IMR-90 (cell line): ENCODE results near the gene TMEM14A. TPM values are rescaled to one million over a fixed set of nuclear protein-coding genes. Genes with fewer than 3 reads are reported as not detected.

Experiments
- ATAC-seq: fragments of 200-7000 bp; cut with Tn5 transposase; 2 replicates; pipeline ENCODE4 v1.9.1; 2020; ENCODE audit warnings: low read depth, mild to moderate bottlenecking, moderate library complexity
- BruUV-seq: library from RNA; stranded (reverse); fragments of 400-500 nt; replicated peaks from 2 replicates; lab custom pipeline; 2021; lab: Mats Ljungman, UMichigan
- CTCF ChIA-PET: fragments of 300-600 bp; formaldehyde crosslinking; extraction: SDS; loops from one replicate; lab custom pipeline; 2021; ENCODE audit warnings: antibody characterized with exemption; lab: Yijun Ruan, JAX
- POLR2A ChIA-PET: fragments of 300-600 bp; sonication (Branson Sonifier 250); formaldehyde crosslinking; loops from one replicate; lab custom pipeline; 2022; ENCODE audit warnings: antibody characterized with exemption; ENCODE audit not compliant: unreplicated experiment; lab: Charles Lee
- DNase-seq: peaks from one replicate; pipeline ENCODE4 v3.0.0; 2013
- H2AFZ ChIP-seq: replicated peaks from 2 replicates; pipeline ENCODE3; 2013; ENCODE audit warnings: low read length, mild to moderate bottlenecking; ENCODE audit not compliant: poor library complexity
- H2AK5ac ChIP-seq: 2 replicates; pipeline ENCODE4 v1.6.1; 2013; ENCODE audit warnings: low read depth, low read length, inconsistent platforms
- H2AK9ac ChIP-seq: replicated peaks from 2 replicates; pipeline ENCODE3; 2013; ENCODE audit warnings: mild to moderate bottlenecking, low read depth, low read length, moderate library complexity; ENCODE audit not compliant: poor library complexity
- H2BK120ac ChIP-seq: 2 replicates; pipeline ENCODE4 v1.6.1; 2013; ENCODE audit warnings: low read depth, low read length, inconsistent platforms
- H2BK15ac ChIP-seq: 3 replicates; pipeline ENCODE4 v1.6.1; 2013; ENCODE audit warnings: low read depth, low read length, inconsistent platforms
- H2BK20ac ChIP-seq: 2 replicates; pipeline ENCODE4 v1.6.1; 2013; ENCODE audit warnings: low read depth, mild to moderate bottlenecking, inconsistent platforms, low read length, moderate library complexity
- H2BK5ac ChIP-seq: 2 replicates; pipeline ENCODE4 v1.6.1; 2013; ENCODE audit warnings: mild to moderate bottlenecking, low read depth, low read length, inconsistent platforms; ENCODE audit not compliant: poor library complexity, severe bottlenecking
- H3K14ac ChIP-seq: replicated peaks from 2 replicates; pipeline ENCODE4 v1.6.1; 2013; ENCODE audit warnings: low read depth, low read length, inconsistent platforms
- H3K18ac ChIP-seq: 2 replicates; pipeline ENCODE4 v1.6.1; 2013; ENCODE audit warnings: low read depth, low read length, control low read depth
- H3K23ac ChIP-seq: 2 replicates; pipeline ENCODE4 v1.6.1; 2013; ENCODE audit warnings: low read depth, low read length, inconsistent platforms
- H3K27ac ChIP-seq: 2 replicates; pipeline ENCODE4 v1.5.1; 2013; ENCODE audit warnings: mild to moderate bottlenecking, control low read depth, low read length; ENCODE audit not compliant: insufficient read depth
- H3K27me3 ChIP-seq: 2 replicates; pipeline ENCODE4 v1.6.1; 2013; ENCODE audit warnings: low read length; ENCODE audit not compliant: control insufficient read depth, insufficient read depth
- H3K36me3 ChIP-seq: 2 replicates; pipeline ENCODE4 v1.6.1; 2013; ENCODE audit warnings: low read length, mixed read lengths; ENCODE audit not compliant: control insufficient read depth, insufficient read depth
- H3K4ac ChIP-seq: 2 replicates; pipeline ENCODE4 v1.6.1; 2013; ENCODE audit warnings: low read depth, low read length, inconsistent platforms
- H3K4me1 ChIP-seq: 2 replicates; pipeline ENCODE4 v1.6.1; 2013; ENCODE audit warnings: low read length, mixed read lengths; ENCODE audit not compliant: control insufficient read depth, insufficient read depth
- H3K4me2 ChIP-seq: 2 replicates; pipeline ENCODE4 v1.6.1; 2013; ENCODE audit warnings: low read depth, mild to moderate bottlenecking, control low read depth, low read length, moderate library complexity
- H3K4me3 ChIP-seq: 2 replicates; pipeline ENCODE4 v1.5.1; 2013; ENCODE audit warnings: low read depth, mild to moderate bottlenecking, control low read depth, low read length, moderate library complexity; ENCODE audit not compliant: insufficient read depth
- H3K56ac ChIP-seq: 2 replicates; pipeline ENCODE4 v1.6.1; 2013; ENCODE audit warnings: low read length, inconsistent platforms; ENCODE audit not compliant: insufficient read depth; ENCODE audit errors: extremely low read depth
- H3K79me1 ChIP-seq, 2 experiments: 2 replicates each; pipeline ENCODE4 v1.6.1; 2013; ENCODE audit warnings: low read length in 2 of 2, inconsistent platforms in 1 of 2, low read depth in 1 of 2
- H3K9ac ChIP-seq: 2 replicates; pipeline ENCODE4 v1.6.1; 2013; ENCODE audit warnings: low read depth, low read length, control low read depth
- H3K9me1 ChIP-seq: 2 replicates; pipeline ENCODE4 v1.6.1; 2013; ENCODE audit warnings: low read length, inconsistent platforms; ENCODE audit not compliant: insufficient read depth
- H3K9me3 ChIP-seq: 2 replicates; pipeline ENCODE4 v1.6.1; 2013; ENCODE audit warnings: low read length; ENCODE audit not compliant: control insufficient read depth, insufficient read depth
- H4K20me1 ChIP-seq: 2 replicates; pipeline ENCODE4 v1.6.1; 2013; ENCODE audit warnings: low read length, inconsistent platforms; ENCODE audit not compliant: insufficient read depth
- H4K5ac ChIP-seq: 2 replicates; pipeline ENCODE4 v1.6.1; 2013; ENCODE audit warnings: mild to moderate bottlenecking, low read depth, low read length, control low read depth
- H4K8ac ChIP-seq, 2 experiments: 2 replicates each; pipeline ENCODE4 v1.6.1; 2013; ENCODE audit warnings: low read depth in 2 of 2, low read length in 2 of 2, control low read depth in 1 of 2, inconsistent platforms in 1 of 2
- H4K91ac ChIP-seq: 2 replicates; pipeline ENCODE4 v1.6.1; 2013; ENCODE audit warnings: low read depth, low read length, inconsistent platforms; ENCODE audit not compliant: insufficient read depth
- CEBPB ChIP-seq: IDR thresholded peaks from 2 replicates; pipeline ENCODE4 v1.6.1; 2012; ENCODE audit warnings: low read depth, low read length, improper control_type of control experiment
- FOS ChIP-seq: fragments of 150-350 bp; IDR thresholded peaks from 2 replicates; pipeline ENCODE4 v1.6.1; 2016; ENCODE audit warnings: low read depth, low read length
- MAFK ChIP-seq: IDR thresholded peaks from 2 replicates; pipeline ENCODE4 v1.6.1; 2012; ENCODE audit warnings: low read depth, low read length, improper control_type of control experiment
- NFE2L2 ChIP-seq: fragments of 150-350 bp; IDR thresholded peaks from 2 replicates; pipeline ENCODE4 v1.6.1; 2016; ENCODE audit warnings: low read depth, mild to moderate bottlenecking, low read length
- POLR2A ChIP-seq: IDR thresholded peaks from 2 replicates; pipeline ENCODE4 v1.6.1; 2012; ENCODE audit warnings: mild to moderate bottlenecking, low read depth, low read length
- RCOR1 ChIP-seq: IDR thresholded peaks from 2 replicates; pipeline ENCODE4 v1.6.1; 2012; ENCODE audit warnings: mild to moderate bottlenecking, low read length, improper control_type of control experiment; ENCODE audit not compliant: insufficient replicate concordance
- RFX5 ChIP-seq: IDR thresholded peaks from 2 replicates; pipeline ENCODE4 v1.8.0; 2012; ENCODE audit warnings: low read depth, mild to moderate bottlenecking, low read length, moderate library complexity
- WGBS, 2 experiments: methylation state at CpG; one replicate each; pipeline versions ENCODE4 v1.1.5 to v1.1.7; 2013; ENCODE audit warnings: missing lambda C conversion rate in 2 of 2; ENCODE audit not compliant: insufficient read length in 1 of 2; ENCODE audit errors: extremely low coverage in 2 of 2; 5-methylcytosine and 5-hydroxymethylcytosine counted together
- dilution Hi-C: fragments of 300-500 bp; cut with HindIII; formaldehyde crosslinking; loops from one replicate; pipeline ENCODE4 v1.14.3; 2018; ENCODE audit warnings: low sequenced_read_pairs; ENCODE audit not compliant: unreplicated experiment
- in situ Hi-C: fragments of 300-500 bp; cut with MboI; formaldehyde crosslinking; loops from 3 replicates; pipeline ENCODE4 v1.14.3; 2019; ENCODE audit warnings: low sequenced_read_pairs, inconsistent platforms, mixed read lengths
- intact Hi-C: fragments of 100-400 bp; cut with micrococcal nuclease; formaldehyde crosslinking; loops from 2 replicates; pipeline ENCODE4 v1.10.0; 2022
- polyA plus RNA-seq, 3 experiments: library from polyadenylated mRNA; depleted of rRNA; stranded (reverse); fragments of >200 nt; gene quantifications; 2 replicates each; pipeline ENCODE4 v1.2.3, GENCODE V29; 2012; ENCODE audit warnings: low replicate concordance in 1 of 3
- total RNA-seq: library from RNA; depleted of rRNA; stranded (reverse); fragments of >200 nt; gene quantifications from 2 replicates; pipeline ENCODE4 v1.2.3, GENCODE V29; 2012
- TF ChIP-seq, protein P1 (sequence below): conservative IDR thresholded peaks from 2 replicates; pipeline ENCODE4 v1.5.1; 2012; ENCODE audit warnings: mild to moderate bottlenecking, low read depth, low read length, improper control_type of control experiment

Gene TMEM14A
- total and polyA plus RNA-seq, 2 of the 4 experiments (the other 2 are of a cell fraction): 18.5 to 25.1 TPM

DNA sequence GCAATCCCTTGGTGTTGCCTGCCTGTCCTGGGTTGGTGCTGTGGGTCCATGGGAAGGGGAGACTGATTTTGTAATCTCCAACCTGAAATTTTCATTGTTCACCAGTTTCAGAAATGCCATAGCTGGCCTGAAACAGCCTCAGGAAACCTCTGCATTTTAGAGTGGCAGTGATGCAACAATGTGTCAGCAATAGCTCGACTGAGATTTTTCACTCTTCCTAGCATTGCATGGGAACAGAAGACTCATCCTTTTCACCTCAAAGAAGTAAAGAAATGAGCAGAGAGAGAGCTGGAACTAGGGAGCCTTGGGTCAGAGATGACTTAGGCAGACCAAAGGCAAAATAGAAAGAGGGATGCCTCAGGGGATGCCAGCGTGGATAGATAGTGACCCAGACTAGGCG lies 23.7 kb upstream of the TMEM14A start:
- Histone ChIP-seq H3K9me3 (no peaks in the 10 kb centered on the region), H2AK5ac (peak overlapping the region; percentile 5; the same call in 1 of the 2 replicates), H4K5ac (no peak overlapping the region), H3K9me1 (peaks cover 11% of the 10 kb centered on the region), H2BK120ac (peak overlapping the region; percentile 21), H3K27ac (peak overlapping the region; percentile 16; the same call in 1 of the 2 replicates), H4K20me1 (no peaks in the 10 kb centered on the region), H3K9ac (no peak overlapping the region), H3K4me3 (no peak overlapping the region), H4K91ac (peak overlapping the region; percentile 63), H3K4me2 (no peak overlapping the region), H3K36me3 (no peaks in the 10 kb centered on the region), H3K79me1 (no peaks in the 10 kb centered on the region), H2AFZ (peak overlapping the region; percentile 15), H3K18ac (peak overlapping the region; percentile 45; the same call in 1 of the 2 replicates), H2BK5ac (peak overlapping the region; percentile 40), H3K4me1 (peaks cover 9% of the 10 kb centered on the region), H3K14ac (0 out of 2 replicates have a peak overlapping the region, but pooled peaks have one; percentile 18), H2AK9ac (peak overlapping the region; percentile 39), H3K4ac (peak overlapping the region; percentile 22), H2BK20ac (peak overlapping the region; percentile 66), H3K23ac (no peak overlapping the region), H3K27me3 (no peaks in the 10 kb centered on the region), H3K56ac (no peak overlapping the region), H4K8ac (peak overlapping the region; percentile 34 to 52; a peak in 2 of 4 replicates), H2BK15ac (peak overlapping the region; percentile 33; the same call in 1 of the 3 replicates)
- dilution Hi-C loops (no loop called here), in situ Hi-C loops (loop anchor here (10.0 kb wide), 1 partner anchor 132 kb away; no protein-coding TSS in a partner anchor), intact Hi-C loops (loop anchor here (5.0 kb wide), 1 partner anchor 35 kb away; no protein-coding TSS in a partner anchor)
- peak; percentile 72 for DNase-seq
- CTCF ChIA-PET: no interaction called here
- TF ChIP-seq FOS: no peak
- TF ChIP-seq MAFK: no peak
- peak; percentile 32; the same call in 1 of the 2 replicates for TF ChIP-seq NFE2L2
- no peak for TF ChIP-seq POLR2A
- TF ChIP-seq RFX5: no peak; the same call in 1 of the 2 replicates
- TF ChIP-seq RCOR1: no peak
- peak; percentile 93 for TF ChIP-seq CEBPB
- TF ChIP-seq, protein P1, sequence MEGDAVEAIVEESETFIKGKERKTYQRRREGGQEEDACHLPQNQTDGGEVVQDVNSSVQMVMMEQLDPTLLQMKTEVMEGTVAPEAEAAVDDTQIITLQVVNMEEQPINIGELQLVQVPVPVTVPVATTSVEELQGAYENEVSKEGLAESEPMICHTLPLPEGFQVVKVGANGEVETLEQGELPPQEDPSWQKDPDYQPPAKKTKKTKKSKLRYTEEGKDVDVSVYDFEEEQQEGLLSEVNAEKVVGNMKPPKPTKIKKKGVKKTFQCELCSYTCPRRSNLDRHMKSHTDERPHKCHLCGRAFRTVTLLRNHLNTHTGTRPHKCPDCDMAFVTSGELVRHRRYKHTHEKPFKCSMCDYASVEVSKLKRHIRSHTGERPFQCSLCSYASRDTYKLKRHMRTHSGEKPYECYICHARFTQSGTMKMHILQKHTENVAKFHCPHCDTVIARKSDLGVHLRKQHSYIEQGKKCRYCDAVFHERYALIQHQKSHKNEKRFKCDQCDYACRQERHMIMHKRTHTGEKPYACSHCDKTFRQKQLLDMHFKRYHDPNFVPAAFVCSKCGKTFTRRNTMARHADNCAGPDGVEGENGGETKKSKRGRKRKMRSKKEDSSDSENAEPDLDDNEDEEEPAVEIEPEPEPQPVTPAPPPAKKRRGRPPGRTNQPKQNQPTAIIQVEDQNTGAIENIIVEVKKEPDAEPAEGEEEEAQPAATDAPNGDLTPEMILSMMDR: no peak
- POLR2A ChIA-PET: no interaction called here
- WGBS, 2 experiments: 100% methylated on average over 1 of the region's 3 CpGs; no CpG with 5 or more reads in 1 of the 2 experiments
- ATAC-seq: peak; percentile 22; the same call in 1 of the 2 replicates
- no TSS peak for BruUV-seq
